HG03575 (cell line): ENCODE measurements around the gene CNIH1.

Source experiments
- ATAC-seq: cut with Tn5 transposase; IDR thresholded peaks from one replicate; pipeline ENCODE4 v1.9.1; 2021; ENCODE audit not compliant: unreplicated experiment, insufficient number of reproducible peaks, low FRiP score; ENCODE audit errors: extremely low read depth

The CNIH1 gene

GRCh38 chr14:54440873-54441868 lies at the start of gene CNIH1:
Gene CNIH1, minus strand, starts transcription at chr14:54441374. Its CDS starts 47 bp downstream, at chr14:54441327.
- peak; percentile 49 for ATAC-seq

DNA sequence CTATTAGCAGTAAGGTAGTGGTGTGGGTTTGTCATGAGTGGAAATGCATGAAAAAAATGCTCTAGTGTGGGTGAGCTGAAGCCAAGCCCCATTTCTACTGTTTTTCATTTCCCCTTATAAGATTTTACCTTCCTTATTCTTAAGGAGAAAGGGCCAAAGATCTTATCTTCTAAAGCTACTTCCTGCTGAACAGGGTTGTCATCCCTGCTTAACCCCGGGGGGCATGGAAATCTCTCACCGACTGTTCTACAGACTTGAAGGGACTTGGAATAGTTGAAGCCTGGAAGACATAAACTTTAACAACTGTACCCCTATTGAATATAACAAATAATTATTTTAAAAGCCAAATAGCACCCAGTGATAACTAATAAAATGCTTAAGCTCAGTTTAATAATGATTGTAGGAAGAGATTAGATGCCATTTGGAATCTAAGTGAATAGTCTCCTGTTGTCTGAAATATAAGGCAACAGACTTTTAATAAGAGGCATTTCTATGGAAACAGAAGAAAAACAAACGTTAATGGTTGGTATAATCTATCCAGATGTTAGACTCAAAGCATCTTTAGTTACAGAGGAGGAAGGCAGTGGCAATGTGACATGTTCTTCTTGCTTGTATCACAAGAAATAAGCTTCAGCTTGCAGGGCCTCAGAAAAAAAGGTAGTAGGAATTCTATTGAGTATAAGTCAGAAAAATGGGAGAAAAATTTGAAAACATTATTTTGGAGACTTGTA lies 49.4 kb upstream of the CNIH1 start:
- no peak for ATAC-seq

DNA sequence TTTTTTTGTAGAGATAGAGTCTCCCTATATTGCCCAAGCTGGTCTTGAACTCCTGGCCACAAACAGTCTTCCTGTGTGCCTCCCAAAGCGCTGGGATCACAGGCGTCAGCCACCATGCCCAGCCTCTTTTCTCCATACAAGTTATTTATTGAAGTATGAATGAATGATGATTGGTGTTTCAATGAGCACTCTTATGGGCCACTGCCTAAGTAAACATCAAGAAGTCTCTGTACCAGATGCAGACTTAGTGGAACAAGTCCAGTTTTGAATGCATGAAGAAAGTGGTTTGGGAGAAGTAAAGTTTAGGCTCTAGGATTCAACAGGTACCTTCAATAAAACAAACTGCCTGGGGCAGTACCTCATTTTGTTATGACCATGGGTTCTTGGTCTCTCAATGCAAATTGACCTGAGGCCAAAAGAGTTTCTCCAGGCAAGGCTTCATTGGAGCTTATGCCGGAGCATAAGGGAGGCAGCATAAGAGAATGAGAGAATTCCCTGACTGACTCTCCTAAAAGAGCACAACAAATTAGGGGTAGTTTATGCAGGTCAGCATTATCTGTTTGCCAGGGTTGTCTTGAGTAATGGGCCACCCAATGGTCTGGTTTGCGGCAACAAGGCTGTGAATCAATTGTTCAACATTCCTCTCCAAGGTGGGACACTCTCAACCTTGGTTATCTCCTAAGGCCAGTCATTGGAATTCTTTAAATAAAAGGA lies 48.7 kb upstream of the CNIH1 start:
- ATAC-seq = no peak

DNA sequence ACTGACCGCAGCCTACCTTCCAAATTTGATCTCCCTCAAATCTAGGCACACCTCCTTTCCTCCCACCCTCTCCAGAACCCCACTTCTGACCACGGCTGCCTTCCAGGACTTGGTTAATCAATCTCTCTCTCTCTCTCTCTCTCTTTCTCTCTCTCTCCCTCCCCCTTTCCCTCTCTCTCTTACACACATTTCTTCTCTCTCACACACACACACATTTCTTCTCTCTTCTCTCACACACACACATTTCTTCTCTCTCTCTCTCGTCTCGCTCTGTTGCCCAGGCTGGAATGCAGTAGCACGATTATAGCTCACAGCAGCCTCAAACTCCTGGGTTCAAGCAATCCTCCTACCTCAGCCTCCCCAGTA lies 48.1 kb upstream of the CNIH1 start:
- ATAC-seq = no peak

DNA sequence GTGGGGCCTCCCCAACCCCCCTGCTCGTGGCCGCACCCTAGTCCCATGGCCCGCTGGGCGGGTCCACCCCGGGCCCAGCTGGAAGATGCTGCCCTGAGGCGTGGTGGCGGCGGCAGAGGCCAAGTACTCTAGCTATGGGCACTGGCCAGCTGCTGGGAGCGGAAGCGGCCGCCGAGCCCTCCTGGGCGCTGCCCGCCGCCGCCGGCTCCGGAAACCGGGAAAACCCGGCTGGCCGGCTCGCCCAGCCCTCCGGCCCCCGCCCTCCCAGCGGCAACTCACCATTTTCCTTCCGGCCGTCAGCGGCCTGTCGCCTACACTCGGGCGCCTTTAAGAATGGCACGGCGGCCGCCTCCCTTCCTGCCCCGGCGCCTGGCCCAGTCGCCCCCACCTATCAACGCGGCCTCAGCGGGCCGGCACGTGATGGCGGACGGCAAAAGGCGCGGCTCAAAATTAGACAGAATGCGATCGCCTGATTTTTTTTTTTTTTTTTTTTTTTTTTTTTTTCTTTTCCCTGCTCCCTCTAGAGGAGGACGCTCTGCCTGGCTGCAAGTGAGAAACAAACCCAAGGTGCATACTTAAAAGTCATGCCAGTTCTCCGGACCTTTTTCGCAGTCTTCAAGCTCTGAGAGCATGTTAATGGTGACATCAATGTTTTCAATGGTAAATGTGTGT lies 47.6 kb upstream of the CNIH1 start, which contains the start of gene GMFB:
Gene GMFB, minus strand, starts transcription at position 335 of the 672 bp plus-strand sequence. Its CDS starts 53 bp downstream, at position 282.
- ATAC-seq = peak; percentile 57

DNA sequence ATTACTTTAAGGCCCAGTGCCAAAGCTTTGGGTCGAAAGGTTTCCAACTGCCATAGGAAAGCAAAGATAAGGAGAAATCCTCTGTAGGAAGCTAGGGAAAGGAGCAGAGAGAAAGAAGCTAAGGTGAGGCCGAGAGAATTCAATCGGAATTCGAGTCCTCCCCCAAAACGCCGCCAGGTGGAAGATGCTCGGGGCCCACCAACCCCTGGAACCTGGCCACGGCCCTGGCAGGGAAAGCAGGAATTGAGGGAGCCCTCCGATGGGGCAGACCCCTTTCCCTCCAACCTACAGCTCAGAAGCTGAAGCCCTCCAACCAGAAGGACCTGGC lies 47.1 kb upstream of the CNIH1 start:
- ATAC-seq = peak; percentile 2

DNA sequence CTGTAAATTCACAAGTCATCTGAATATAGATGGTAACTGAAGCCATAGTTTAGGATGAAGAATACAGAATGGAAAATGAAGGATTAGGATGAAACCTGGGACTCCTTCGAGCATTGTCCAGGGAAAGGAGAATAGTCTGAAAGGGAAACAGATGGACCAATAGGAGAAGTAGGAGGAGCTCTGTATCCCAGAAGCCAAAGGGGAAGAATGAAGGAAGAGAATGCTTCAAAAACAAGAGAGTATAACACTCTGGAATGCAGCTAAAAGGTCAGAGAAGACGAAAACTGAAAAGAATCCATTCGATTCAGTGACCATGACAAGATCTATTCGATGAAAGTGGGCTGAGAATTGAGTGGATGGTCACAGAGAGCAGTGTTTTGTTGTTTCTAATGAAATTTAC lies 46.6 kb upstream of the CNIH1 start:
- ATAC-seq = no peak

DNA sequence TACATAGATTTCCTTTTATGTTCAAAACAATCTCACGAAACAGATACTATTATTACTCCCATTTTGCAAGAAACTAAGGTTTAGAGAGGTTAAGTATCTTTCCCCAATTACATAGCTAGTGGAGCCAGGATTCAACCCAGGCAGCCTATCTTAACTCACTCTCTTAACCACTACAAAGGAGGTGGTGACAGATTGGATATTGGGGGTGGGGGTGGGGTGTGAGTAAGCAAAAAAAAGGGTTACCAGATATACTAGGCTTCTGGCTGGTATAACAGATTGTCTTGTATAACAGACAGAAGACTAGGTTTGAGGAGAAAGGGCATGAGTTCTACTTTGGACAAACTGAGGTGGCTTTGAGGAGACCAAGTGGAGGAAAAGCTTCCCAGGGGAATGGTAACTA lies 45.5 kb upstream of the CNIH1 start:
- ATAC-seq = no peak

DNA sequence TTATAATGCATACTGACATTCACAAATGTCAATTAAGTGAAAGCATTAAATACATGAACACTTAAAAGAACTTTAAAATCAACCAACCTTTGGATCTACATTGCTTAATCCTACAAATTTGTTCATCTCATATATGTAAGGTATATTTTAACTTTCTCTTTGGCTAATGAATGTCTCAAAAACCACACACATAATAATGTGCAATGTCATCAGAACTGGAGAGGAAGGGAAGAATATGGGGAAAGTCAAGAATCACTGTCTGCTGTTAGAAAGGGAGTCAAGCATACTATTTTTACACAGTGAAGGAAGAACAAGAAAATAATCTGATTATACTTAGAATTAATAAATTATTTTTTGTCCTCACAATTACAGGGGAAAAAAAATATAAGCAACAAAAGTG lies 42.7 kb upstream of the CNIH1 start:
- ATAC-seq = no peak

DNA sequence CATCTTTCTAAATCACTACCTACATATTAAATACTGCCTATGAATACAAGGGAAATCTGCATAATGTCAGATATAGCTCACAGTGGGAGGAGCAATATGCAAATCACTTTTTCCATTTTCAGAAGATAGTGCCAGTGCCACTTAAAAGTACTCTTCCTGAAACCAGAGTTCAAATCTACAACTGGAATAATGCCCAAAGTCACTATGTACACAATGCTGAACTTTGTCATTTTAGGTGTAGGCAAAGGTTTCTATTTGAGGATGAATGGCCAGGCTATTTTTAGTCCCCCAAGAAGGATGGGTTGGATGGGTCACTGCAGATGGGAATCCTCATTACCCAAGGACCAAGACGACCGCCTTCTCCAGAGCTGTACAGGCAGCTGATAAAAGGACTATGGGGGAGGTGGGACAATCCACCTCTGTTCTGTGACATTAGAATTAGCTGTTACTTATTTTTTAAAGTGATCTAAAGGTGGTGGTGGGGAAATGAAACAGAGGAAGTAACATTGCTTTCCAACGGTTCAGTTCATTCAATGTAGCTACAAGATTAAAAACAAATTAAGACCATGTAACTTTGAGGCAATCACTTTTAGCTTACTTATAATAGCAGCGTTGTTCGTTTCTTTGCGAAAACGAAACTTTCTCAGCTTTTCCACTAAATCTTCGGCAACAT lies 42.0 kb upstream of the CNIH1 start:
- no peak for ATAC-seq

DNA sequence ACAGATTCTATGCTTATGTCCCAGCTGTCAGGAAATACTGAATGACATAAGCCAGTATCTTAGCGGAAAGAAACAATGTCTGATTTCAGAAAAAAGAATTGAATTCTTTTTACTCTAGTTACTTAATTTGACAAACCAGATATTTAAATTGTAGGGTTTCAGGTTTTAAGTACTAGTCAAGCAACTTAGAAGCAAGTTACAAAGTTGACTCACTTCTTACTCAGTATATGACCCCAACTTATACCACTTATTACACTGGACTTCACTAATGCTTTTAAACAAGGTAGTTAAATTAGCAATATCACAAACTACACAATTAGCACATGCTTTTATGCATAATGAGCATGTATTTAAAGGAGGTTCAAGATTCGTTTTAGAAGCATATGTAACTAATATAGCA lies 40.5 kb upstream of the CNIH1 start:
- ATAC-seq = no peak

- ATAC-seq = no peak
Measured at GRCh38 chr14:54480830-54481562, 39.8 kb upstream of the CNIH1 start.

DNA sequence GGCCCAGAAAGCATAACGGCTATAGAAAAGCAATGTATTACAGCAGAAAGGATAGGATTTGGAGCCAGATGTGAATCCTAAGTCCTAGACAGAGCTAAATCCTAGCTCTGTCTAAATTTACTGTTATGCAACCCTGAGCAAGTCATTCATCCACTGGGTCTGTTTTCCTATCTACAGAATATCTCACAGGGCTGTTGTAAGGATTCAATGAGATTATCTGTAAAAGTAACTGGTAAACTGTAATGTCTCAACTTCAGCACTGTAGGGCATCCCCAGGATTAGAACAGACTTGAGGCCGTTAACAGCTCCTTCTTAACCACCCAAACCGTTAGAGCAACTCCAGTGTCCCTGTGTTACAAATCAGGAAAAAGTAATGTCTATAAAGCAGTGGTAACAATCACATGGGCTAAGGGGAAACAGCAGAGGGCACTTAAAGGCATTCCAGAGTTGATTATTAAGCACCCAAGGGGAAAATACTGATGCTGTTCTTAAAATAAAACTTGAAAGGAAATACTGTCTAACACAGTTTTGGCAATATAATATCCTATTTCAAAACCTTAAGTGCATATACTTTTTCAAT lies 37.6 kb upstream of the CNIH1 start:
- ATAC-seq = no peak

GRCh38 chr14:54475911-54476310 lies 34.7 kb upstream of the CNIH1 start:
- no peak for ATAC-seq

DNA sequence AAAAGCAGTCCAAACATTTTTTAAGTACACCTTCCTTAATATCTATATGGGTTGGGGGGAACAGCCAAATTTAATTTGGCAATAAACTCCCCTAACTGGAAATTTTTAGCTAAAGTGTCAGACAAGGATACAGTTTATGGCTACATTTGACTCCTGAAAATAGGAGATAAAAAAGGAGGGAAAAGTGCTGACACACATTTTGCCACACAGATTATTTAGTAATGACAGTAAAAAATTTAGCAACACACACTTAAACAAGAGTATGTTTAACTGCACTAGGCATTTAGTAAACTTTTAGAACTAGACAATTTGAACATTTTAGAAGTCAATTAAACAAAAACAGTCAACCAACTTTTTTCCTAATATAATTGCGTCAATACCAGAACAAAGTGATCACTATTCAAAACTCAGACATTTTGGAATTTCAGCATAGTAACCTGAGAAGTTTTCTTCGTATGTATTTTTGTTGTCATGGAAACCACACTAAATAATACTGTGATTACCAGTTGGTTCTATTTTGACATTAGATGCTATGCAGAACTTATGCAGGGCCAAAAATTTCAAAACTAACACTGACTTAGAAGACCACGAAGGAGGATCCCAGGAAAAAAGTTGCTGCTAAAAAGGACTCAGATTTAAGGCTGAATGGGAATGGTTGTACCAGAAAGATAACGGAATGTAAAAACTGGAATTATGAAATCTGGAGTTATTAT lies 34.2 kb upstream of the CNIH1 start:
- no peak for ATAC-seq

- no peak for ATAC-seq
Measured at GRCh38 chr14:54474232-54474793, 33.1 kb upstream of the CNIH1 start.

GRCh38 chr14:54472315-54472714 lies 31.1 kb upstream of the CNIH1 start:
- ATAC-seq = no peak
